Measurements from ENCODE around the gene UNC93A. TPM values are rescaled to one million over a fixed set of nuclear protein-coding genes. Genes with fewer than 3 reads are reported as not detected.
"Not testable (repeated sequence)": the region's sequence is repeated elsewhere in the genome, so short reads cannot be mapped to it uniquely, and the experiment has no call there.

Gene UNC93A
- total and polyA plus RNA-seq, 7 donors = not detected

GRCh38 chr6:167244991-167245390 is 46.1 kb upstream of the UNC93A start:
- Histone ChIP-seq H3K4me3 (no peak overlapping the region), H3K27me3 (ENCODE audit: insufficient read depth in 3 of 3, low read length in 2 of 3) (peaks cover 0 to 16% (median 0%) of the 10 kb centered on the region in 3 donors), H3K4me1 (no peaks in the 10 kb centered on the region), H3K27ac (no peak overlapping the region), H3K9me3 (no peaks in the 10 kb centered on the region), H3K36me3 (ENCODE audit: insufficient read depth in 1 of 2, low read depth in 1 of 2) (no peaks in the 10 kb centered on the region)
- TF ChIP-seq, protein P1, sequence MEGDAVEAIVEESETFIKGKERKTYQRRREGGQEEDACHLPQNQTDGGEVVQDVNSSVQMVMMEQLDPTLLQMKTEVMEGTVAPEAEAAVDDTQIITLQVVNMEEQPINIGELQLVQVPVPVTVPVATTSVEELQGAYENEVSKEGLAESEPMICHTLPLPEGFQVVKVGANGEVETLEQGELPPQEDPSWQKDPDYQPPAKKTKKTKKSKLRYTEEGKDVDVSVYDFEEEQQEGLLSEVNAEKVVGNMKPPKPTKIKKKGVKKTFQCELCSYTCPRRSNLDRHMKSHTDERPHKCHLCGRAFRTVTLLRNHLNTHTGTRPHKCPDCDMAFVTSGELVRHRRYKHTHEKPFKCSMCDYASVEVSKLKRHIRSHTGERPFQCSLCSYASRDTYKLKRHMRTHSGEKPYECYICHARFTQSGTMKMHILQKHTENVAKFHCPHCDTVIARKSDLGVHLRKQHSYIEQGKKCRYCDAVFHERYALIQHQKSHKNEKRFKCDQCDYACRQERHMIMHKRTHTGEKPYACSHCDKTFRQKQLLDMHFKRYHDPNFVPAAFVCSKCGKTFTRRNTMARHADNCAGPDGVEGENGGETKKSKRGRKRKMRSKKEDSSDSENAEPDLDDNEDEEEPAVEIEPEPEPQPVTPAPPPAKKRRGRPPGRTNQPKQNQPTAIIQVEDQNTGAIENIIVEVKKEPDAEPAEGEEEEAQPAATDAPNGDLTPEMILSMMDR (IDR thresholded peaks at IDR 0.05) = no peak
- no peak for ATAC-seq
- DNase-seq = no peak
- intact Hi-C loops (cut with DNase I) = no loop called here
- 51 to 56% (median 53%) methylated on average over 4 of the region's 4 CpGs for WGBS, 3 donors

DNA sequence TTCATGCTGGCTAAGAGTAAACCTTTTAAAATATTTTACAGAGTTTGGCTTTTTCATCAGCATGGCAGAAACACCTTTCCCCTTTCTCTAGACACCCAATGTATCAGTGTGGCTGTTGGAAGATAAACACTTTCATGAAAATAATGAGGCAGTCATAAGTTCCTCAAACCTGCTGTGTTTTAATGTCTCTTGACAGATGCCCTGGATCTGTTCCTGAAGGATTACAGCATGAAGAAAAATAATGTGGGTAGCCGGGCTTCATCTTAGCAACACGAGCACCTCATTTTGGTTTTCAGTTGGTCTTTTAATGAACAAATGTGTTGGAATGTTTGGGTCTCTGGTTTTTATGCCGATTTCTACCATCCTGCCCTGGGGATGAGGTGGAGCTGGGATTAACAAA is 45.5 kb upstream of the UNC93A start:
- H3K4me3 ChIP-seq = no peak overlapping the region

DNA sequence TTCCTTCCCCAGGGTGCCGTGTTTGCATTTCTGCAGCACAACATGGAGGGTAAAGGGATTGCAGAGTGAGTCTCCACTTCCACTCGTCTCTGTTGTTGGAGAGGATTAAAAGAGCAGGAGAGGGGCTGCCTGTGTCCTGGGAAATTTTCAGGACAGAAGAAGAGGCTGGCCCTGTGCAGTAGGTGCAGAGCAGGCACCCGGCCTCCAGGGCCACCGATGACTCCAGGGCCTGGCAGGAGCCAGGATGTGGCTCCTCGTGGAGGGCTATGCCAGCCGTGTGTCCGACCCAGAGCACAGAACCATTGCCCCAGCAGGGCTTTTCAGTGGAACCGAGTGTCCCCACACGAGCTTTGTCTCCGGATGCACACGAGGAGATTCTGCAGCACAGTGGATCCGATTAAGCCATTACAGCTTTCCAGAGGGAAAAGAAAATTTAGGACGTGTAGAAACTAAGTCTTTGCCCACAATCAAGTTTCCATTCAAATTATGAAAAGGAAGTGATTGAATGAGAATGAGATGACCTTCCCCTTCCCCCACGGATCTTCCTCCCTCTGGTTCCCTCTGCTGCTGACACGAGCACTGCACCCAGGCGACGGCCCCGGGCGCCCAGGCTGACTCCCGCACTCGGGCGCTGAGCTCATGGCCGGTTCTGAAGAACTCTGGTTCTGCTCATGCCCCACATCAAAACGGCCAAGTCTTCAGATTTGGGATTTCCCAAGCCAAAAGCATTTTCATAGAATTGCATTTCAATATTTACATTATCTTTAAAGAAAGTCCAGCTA is 43.1 kb upstream of the UNC93A start:
- Histone ChIP-seq H3K27ac (no peak overlapping the region), H3K4me3 (no peak overlapping the region), H3K27me3 (ENCODE audit: insufficient read depth in 3 of 3, low read length in 2 of 3) (peaks cover 0 to 11% (median 0%) of the 10 kb centered on the region in 3 donors), H3K36me3 (ENCODE audit: insufficient read depth in 1 of 2, low read depth in 1 of 2) (no peaks in the 10 kb centered on the region), H3K4me1 (no peaks in the 10 kb centered on the region), H3K9me3 (no peaks in the 10 kb centered on the region)
- 68 to 72% (median 68%) methylated on average over 21 to 24 of the region's 24 CpGs for WGBS, 3 donors
- DNase-seq (no peak), ATAC-seq (no peak)
- TF ChIP-seq, protein P1 (IDR thresholded peaks at IDR 0.05) = no peak
- intact Hi-C loops (cut with DNase I) = loop anchor here in 1 of 2 donors (2.0 kb wide), 1 partner anchor 159 kb away; no protein-coding TSS in a partner anchor

More for the DNA sequence above, 45.5 kb upstream of the UNC93A start:
- Histone ChIP-seq H3K4me1 (no peaks in the 10 kb centered on the region), H3K27me3 (ENCODE audit: insufficient read depth in 3 of 3, low read length in 2 of 3) (peaks cover 0 to 16% (median 0%) of the 10 kb centered on the region in 3 donors), H3K9me3 (no peaks in the 10 kb centered on the region), H3K36me3 (ENCODE audit: insufficient read depth in 1 of 2, low read depth in 1 of 2) (no peaks in the 10 kb centered on the region), H3K27ac (no peak overlapping the region)
- WGBS, 3 donors = 35 to 52% (median 41%) methylated on average over 3 of the region's 3 CpGs
- ATAC-seq (no peak), DNase-seq (no peak)
- intact Hi-C loops (cut with DNase I) = no loop called here
- TF ChIP-seq, protein P1 (IDR thresholded peaks at IDR 0.05) = no peak

DNA sequence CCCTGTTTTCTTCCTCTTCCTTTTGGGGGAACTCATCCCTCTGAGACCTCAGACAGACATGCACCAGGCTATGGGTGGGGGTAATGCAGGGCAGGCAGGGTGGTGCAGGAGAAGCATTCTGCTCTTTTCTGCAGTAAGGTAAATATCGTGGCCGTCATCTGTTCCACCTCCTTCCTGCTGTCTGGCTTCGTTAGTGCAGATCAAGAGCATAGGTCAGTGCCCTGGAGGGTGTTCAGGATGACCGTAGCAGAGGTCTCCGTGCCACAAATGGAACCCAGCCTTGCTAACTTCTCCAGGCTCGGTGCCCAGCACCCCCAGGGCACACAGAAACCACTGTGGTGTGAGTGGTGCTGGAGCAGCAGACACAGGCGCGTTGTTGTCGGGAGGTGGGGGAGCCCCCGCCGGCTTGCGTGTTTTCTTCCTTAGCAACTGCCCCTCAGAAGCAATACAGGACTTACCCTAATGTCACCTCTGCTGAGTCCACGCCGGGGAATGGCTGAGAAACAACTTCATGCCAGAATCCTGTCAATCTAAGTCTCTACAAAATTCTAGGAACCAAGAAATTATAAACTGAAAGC is 42.1 kb upstream of the UNC93A start:
- not testable (repeated sequence) for ATAC-seq; H3K36me3 ChIP-seq (ENCODE audit: insufficient read depth in 1 of 2, low read depth in 1 of 2); H3K4me3 ChIP-seq; H3K4me1 ChIP-seq; H3K9me3 ChIP-seq; DNase-seq; H3K27ac ChIP-seq
- intact Hi-C loops (cut with DNase I) = loop anchor here in 1 of 2 donors (2.0 kb wide), 1 partner anchor 158 kb away; no protein-coding TSS in a partner anchor
- peaks cover 0 to 11% (median 0%) of the 10 kb centered on the region in 3 donors for H3K27me3 ChIP-seq (ENCODE audit: insufficient read depth in 3 of 3, low read length in 2 of 3)
- WGBS, 3 donors = 70 to 78% (median 71%) methylated on average over 14 of the region's 14 CpGs

DNA sequence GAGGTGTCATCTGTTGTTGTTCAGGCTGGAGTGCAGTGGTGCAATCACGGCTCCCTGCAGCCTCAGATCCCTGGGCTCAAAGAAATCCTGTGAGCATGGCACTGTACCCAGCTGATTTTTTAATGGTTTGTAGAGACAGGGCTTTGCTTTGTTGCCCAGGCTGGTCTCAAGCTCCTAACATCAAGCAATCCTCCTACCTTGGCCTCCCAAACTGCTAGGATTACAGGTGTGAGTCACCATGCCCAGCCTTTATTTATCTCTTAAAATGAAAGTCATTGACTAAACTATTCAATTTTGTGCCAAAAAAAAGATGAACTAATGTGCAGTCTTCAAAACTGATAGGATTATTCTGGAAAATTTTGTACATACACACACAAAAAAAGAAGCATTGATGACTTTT is 38.8 kb upstream of the UNC93A start:
- no peak overlapping the region for H3K27ac ChIP-seq
- no peak for ATAC-seq
- intact Hi-C loops (cut with DNase I) = no loop called here
- TF ChIP-seq, protein P1 (IDR thresholded peaks at IDR 0.05) = no peak
- DNase-seq = no peak
- H3K36me3 ChIP-seq (ENCODE audit: insufficient read depth in 1 of 2, low read depth in 1 of 2) = no peaks in the 10 kb centered on the region
- no peak overlapping the region for H3K4me3 ChIP-seq
- WGBS, 3 donors = 79 to 94% (median 80%) methylated on average over 1 of the region's 1 CpG
- peaks cover 9% of the 10 kb centered on the region for H3K9me3 ChIP-seq
- H3K4me1 ChIP-seq = no peaks in the 10 kb centered on the region
- H3K27me3 ChIP-seq (ENCODE audit: insufficient read depth in 3 of 3, low read length in 2 of 3) = peaks cover 0 to 11% (median 0%) of the 10 kb centered on the region in 3 donors
